ENCODE measurements around the gene IL1RL1.

DNA sequence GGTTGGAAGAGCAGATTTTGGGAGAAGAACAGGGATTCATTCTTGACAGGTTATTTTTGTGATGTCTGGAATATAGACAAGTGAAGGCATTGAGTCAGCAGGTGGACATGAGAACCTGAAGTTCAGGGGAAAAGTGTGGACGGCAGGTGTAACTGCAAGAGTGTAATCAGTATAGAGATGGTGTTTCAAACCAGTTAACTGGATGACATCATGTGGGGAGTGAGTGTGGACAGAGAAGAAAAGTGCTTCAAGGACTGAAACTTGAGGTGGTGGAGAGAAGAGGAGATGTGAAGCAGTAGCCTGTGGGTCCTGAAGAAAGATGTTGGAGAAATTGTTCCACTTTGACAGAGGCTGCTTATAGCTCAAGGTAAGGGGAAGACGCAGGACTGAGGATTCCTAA is 7.1 kb downstream of the IL1RL1 start:
- TF ChIP-seq, protein P1, sequence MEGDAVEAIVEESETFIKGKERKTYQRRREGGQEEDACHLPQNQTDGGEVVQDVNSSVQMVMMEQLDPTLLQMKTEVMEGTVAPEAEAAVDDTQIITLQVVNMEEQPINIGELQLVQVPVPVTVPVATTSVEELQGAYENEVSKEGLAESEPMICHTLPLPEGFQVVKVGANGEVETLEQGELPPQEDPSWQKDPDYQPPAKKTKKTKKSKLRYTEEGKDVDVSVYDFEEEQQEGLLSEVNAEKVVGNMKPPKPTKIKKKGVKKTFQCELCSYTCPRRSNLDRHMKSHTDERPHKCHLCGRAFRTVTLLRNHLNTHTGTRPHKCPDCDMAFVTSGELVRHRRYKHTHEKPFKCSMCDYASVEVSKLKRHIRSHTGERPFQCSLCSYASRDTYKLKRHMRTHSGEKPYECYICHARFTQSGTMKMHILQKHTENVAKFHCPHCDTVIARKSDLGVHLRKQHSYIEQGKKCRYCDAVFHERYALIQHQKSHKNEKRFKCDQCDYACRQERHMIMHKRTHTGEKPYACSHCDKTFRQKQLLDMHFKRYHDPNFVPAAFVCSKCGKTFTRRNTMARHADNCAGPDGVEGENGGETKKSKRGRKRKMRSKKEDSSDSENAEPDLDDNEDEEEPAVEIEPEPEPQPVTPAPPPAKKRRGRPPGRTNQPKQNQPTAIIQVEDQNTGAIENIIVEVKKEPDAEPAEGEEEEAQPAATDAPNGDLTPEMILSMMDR (IDR thresholded peaks at IDR 0.05; ENCODE audit: low read depth, low read length), result no peak
- TF ChIP-seq POLR2A (IDR thresholded peaks at IDR 0.05; ENCODE audit: extremely low read depth, insufficient read length), result no peak
